Fibroblast of skin of right biceps (primary cell): ENCODE data around the gene BRSK2.
"Not testable (repeated sequence)": the region's sequence is repeated elsewhere in the genome, so short reads cannot be mapped to it uniquely, and the experiment has no call there.

Experiments
- DNase-seq: peaks from one replicate; pipeline ENCODE4 v3.0.0-alpha.2; 2013

BRSK2 gene

DNA sequence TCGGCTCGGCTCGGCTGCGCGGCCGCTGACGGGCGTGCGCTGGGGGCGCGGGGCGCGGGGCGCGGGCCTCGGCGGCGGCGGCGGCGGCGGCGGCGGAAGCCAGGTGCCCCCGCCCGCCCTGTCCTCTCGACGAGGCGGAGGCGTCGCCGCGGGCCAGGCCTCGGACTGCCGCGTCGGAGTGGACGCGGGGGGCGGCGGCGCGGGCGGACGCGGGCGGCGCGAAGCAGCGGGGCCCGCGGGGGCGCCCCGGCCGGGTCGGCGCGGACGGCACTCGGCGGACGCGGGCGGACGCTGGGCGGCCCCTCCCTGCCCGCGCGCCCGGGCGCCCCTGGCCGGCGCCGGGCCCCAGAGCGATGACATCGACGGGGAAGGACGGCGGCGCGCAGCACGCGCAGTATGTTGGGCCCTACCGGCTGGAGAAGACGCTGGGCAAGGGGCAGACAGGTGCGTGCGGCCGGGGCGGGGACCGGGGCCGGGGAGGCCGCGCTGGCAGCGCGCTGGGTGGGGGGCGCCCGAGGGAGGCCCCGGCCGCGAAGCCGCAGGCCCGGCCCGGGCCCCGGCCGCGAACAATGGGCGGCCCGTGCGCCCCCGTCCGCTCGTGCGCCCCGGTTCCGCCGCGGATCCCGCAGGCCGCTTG is at the start of gene BRSK2:
TSS of gene BRSK2 (plus strand) at position 3 of the 637 bp plus-strand sequence. CDS start at position 354, 351 bp downstream.
- no peak for DNase-seq

DNA sequence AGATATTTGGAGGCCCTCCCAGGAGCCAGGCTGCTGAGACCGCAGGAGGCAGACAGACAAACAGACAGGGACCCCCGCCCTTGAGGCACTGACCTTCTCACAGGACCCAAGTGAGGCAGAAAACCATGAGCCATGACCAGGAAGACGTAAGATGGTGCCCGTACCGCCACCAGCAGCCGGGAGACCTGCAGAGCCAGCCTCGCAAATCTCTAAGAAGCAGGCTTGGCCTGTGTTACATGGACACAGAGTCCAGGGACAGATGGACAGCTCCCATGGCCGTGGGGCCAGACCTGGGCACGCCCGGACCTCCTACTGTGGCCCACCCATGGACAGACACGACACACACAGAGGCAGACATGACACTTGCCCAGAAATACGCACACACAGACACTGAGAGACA is 49.6 kb upstream of the BRSK2 start:
- no peak for DNase-seq

DNA sequence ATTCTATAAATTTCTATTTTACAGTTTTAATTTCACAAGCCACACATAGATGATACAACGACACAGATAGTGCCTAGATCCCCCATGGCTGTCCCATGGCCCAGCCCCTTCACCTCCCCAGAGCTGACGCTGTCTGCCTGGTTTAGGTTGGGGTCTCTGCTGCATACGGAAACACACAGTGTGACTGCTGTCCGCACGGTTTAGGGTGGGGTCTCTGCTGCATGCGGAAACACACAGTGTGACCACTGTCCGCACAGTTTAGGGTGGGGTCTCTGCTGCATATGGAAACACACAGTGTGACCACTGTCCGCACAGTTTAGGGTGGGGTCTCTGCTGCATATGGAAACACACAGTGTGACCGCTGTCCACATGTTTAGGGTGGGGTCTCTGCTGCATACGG is 48.5 kb upstream of the BRSK2 start:
- DNase-seq: not testable (repeated sequence)

- peak; percentile 41 for DNase-seq
Measured at GRCh38 chr11:1341928-1342524, 47.7 kb upstream of the BRSK2 start.

GRCh38 chr11:1342946-1343345 is 46.8 kb upstream of the BRSK2 start:
- DNase-seq: no peak

GRCh38 chr11:1343391-1344055 is 46.2 kb upstream of the BRSK2 start:
- no peak for DNase-seq

DNA sequence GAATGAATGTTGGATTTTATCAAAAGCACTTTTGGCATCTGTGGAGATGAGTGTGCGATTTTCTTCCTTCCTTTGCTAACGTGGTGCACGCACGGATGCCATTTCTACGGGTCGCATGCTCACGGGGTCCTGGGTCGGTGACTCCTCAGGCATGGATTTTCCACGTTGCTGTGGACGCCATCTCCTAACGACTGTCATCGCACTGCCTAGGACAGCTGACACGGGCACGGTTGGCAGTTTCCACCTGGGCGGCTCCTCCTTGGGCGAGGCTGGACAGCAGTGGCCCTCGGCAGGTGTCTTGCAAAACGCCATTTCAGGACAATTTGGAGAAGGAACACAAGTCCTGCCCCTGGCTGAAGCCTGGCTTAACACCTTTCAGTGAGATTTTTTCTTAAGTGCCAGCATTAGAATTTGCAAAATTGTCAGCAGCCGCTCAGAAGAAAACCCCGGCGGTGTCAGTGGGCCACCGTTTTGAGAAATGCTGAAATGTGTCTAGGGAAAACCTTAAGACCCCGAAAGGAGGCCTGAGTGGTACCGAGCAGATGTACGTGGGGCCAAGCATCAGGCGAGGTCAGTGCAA is 45.6 kb upstream of the BRSK2 start:
- DNase-seq: no peak

- no peak for DNase-seq
Measured at GRCh38 chr11:1345737-1346513, 43.8 kb upstream of the BRSK2 start.

- no peak for DNase-seq
Measured at GRCh38 chr11:1346669-1347390, 42.9 kb upstream of the BRSK2 start.

- DNase-seq: not testable (repeated sequence)
Measured at GRCh38 chr11:1347411-1347999, 42.2 kb upstream of the BRSK2 start.

GRCh38 chr11:1348146-1348795 is 41.5 kb upstream of the BRSK2 start:
- no peak for DNase-seq

DNA sequence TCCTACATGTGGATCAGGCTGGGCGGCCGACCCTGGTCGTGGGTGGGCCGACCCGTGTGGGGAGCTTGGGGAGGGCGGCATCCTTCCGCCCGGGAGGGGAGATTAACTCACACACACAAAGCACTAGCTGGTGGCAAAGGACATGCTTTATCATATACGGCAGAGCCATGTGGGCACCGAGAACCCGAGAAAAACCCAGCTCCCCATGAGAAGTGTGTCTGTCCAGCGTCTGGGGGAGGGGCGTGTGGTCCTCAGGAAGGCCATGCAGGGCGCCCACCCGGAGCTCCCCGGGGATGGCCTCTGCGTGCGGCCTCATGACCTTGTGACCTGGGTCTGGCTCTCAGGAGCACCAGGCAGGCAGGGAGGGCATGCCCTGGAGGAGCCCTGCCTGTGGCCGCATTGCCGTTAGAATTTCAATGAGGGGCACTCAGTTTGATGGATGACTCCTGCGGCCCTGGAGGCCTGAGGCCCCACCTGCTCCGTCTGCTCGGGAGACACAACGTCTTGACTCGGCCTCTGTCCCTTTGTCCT is 40.9 kb upstream of the BRSK2 start:
- no peak for DNase-seq

- DNase-seq: no peak
Measured at GRCh38 chr11:1349327-1350041, 40.2 kb upstream of the BRSK2 start.

- no peak for DNase-seq
Measured at GRCh38 chr11:1350086-1350725, 39.5 kb upstream of the BRSK2 start.

DNA sequence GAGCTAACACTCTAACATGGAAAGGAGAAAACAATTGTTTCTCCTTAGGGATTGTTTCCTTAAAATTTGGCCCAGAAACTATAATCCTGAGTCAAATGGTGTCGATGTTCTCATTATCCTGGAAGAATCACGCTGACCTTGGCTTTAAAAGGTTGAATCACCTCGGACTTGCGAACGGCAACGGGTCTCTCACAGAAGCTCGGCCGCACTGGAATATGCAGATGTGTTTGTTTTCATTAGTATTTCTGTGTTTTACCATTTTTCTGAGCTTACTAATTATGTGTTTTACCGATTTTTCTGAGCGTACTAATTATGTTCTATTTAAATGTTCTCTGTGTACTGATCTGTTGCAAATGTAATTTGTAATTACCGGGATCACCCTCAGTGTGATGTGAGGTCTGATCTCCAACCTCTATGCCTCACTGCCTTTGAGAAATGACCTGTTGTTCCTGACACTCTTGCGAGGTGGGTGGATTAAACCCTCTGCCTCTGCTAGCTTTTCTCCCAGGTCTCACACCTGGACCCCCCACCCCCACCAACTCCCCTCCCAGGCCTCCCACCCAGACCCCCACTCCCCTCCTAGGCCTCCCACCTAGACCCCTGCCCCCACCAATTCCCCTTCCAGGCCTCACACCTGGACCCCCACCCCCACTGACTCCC is 38.3 kb upstream of the BRSK2 start:
- no peak for DNase-seq

DNA sequence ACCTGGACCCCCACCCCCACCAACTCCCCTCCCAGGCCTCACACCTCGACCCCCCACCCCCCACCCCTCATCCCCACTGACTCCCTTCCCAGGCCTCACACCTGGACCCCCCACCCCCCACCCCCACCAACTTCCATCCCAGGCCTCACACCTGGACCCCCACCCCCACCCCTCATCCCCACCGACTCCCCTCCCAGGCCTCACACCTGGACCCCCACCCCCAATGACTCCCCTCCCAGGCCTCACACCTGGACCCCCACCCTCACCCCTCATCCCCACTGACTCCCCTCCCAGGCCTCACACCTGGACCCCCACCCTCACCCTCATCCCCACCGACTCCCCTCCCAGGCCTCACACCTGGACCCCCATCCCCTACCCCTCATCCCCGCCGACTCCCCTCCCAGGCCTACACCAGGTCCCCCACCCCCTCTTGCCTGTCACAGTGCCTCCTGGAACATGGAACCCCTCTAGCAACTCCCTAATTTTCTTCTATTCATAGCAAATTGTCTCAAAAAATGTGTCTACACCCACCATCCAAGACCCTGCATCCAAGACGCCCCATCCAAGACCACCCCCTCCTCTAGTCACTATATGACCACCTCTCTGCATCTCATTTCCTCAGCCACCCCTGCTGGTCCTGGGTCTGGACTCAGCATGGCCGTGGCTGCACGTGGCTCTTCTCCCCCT is 36.9 kb upstream of the BRSK2 start:
- no peak for DNase-seq

GRCh38 chr11:1353383-1354124 is 36.2 kb upstream of the BRSK2 start:
- DNase-seq: no peak
